DOHH2 (cell line): Measurements from ENCODE around the gene IQSEC1.

Experiments used
- H3F3A ChIP-seq: fragments of 200-600 bp; sonication (generic), shearing (Covaris generic); 2 replicates; pipeline ENCODE4 v1.6.0; 2016; ENCODE audit warnings: antibody characterized with exemption, mild to moderate bottlenecking; ENCODE audit not compliant: control insufficient read depth, insufficient read depth
- H3K27ac ChIP-seq: fragments of 200-600 bp; sonication (generic); 2 replicates; pipeline ENCODE4 v1.5.1; 2014; ENCODE audit warnings: low read depth, mild to moderate bottlenecking, low read length, moderate library complexity
- H3K27me3 ChIP-seq: fragments of 200-600 bp; sonication (generic); 2 replicates; pipeline ENCODE4 v1.6.1; 2014; ENCODE audit warnings: mild to moderate bottlenecking, low read length, mixed read lengths; ENCODE audit not compliant: control insufficient read depth
- H3K36me3 ChIP-seq: fragments of 200-600 bp; sonication (generic); 2 replicates; pipeline ENCODE4 v1.6.1; 2014; ENCODE audit warnings: mild to moderate bottlenecking, low read length, moderate library complexity, mixed read lengths; ENCODE audit not compliant: control insufficient read depth
- H3K4me1 ChIP-seq: fragments of 200-600 bp; sonication (generic); 2 replicates; pipeline ENCODE4 v1.6.1; 2014; ENCODE audit warnings: mild to moderate bottlenecking, low read length, mixed read lengths; ENCODE audit not compliant: control insufficient read depth
- H3K4me2 ChIP-seq: fragments of 200-600 bp; sonication (generic); 2 replicates; pipeline ENCODE4 v1.6.0; 2014; ENCODE audit warnings: mild to moderate bottlenecking, low read length, moderate library complexity
- H3K4me3 ChIP-seq: fragments of 200-600 bp; sonication (generic); 2 replicates; pipeline ENCODE4 v1.5.1; 2014; ENCODE audit warnings: mild to moderate bottlenecking, low read length, mixed read lengths
- H3K79me2 ChIP-seq: fragments of 200-600 bp; sonication (generic); 2 replicates; pipeline ENCODE4 v1.6.1; 2014; ENCODE audit warnings: mild to moderate bottlenecking, low read length, mixed read lengths; ENCODE audit not compliant: control insufficient read depth
- H3K9me2 ChIP-seq: fragments of 200-600 bp; sonication (generic); replicated peaks from 2 replicates; pipeline ENCODE4 v1.6.1; 2014; ENCODE audit warnings: mild to moderate bottlenecking, low read length, mixed read lengths; ENCODE audit not compliant: control insufficient read depth
- H3K9me3 ChIP-seq: fragments of 200-600 bp; sonication (generic); 2 replicates; pipeline ENCODE4 v1.6.1; 2014; ENCODE audit warnings: antibody characterized with exemption, low read length, mixed read lengths; ENCODE audit not compliant: control insufficient read depth, insufficient read depth
- H4K20me1 ChIP-seq: fragments of 200-600 bp; sonication (generic); 2 replicates; pipeline ENCODE4 v1.6.0; 2014; ENCODE audit warnings: low read depth, mild to moderate bottlenecking, antibody characterized with exemption, low read length, moderate library complexity; ENCODE audit not compliant: control insufficient read depth, insufficient read depth
- EZH2phosphoT487 ChIP-seq: fragments of 200-600 bp; sonication (generic); IDR thresholded peaks from 2 replicates; pipeline ENCODE4 v1.6.1; 2017; ENCODE audit warnings: borderline replicate concordance, mild to moderate bottlenecking, antibody characterized with exemption, low read length, moderate library complexity, mixed read lengths
- TF ChIP-seq, protein P1 (sequence below): fragments of 200-600 bp; sonication (generic); IDR thresholded peaks from one replicate; pipeline ENCODE4 v1.5.1; 2014; ENCODE audit warnings: antibody characterized with exemption, mild to moderate bottlenecking, low read depth, low read length; ENCODE audit not compliant: poor library complexity, severe bottlenecking

Gene IQSEC1

DNA sequence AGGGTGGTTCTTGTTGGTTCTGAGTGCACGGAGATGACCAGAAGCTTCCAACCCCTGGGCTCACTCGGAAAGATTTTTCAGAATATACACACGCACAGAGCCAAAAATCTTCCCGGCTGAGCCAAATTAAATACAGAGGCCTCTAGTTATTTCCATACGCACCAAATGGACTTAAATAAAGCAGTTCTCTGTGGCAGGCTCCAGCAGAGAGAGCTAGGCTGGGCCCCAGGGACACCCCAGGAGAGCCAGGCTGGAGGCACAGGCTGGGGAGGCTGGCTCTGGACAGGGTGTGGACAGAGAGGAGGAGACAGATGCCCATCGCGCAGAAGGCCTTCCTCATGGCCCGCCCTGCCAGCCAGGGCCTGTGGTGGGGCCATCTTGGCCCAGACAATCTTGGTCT lies 115.9 kb downstream of the IQSEC1 start:
- Histone ChIP-seq H3K27me3 (peaks cover 20% of the 10 kb centered on the region), H3K4me2 (no peak overlapping the region), H3K27ac (no peak overlapping the region), H3K79me2 (no peaks in the 10 kb centered on the region), H3K9me2 (no peaks in the 10 kb centered on the region), H3F3A (no peaks in the 10 kb centered on the region), H3K36me3 (no peaks in the 10 kb centered on the region), H4K20me1 (no peaks in the 10 kb centered on the region), H3K9me3 (no peaks in the 10 kb centered on the region), H3K4me1 (peaks cover 11% of the 10 kb centered on the region), H3K4me3 (no peak overlapping the region)
- no peak for TF ChIP-seq EZH2phosphoT487
- TF ChIP-seq, protein P1, sequence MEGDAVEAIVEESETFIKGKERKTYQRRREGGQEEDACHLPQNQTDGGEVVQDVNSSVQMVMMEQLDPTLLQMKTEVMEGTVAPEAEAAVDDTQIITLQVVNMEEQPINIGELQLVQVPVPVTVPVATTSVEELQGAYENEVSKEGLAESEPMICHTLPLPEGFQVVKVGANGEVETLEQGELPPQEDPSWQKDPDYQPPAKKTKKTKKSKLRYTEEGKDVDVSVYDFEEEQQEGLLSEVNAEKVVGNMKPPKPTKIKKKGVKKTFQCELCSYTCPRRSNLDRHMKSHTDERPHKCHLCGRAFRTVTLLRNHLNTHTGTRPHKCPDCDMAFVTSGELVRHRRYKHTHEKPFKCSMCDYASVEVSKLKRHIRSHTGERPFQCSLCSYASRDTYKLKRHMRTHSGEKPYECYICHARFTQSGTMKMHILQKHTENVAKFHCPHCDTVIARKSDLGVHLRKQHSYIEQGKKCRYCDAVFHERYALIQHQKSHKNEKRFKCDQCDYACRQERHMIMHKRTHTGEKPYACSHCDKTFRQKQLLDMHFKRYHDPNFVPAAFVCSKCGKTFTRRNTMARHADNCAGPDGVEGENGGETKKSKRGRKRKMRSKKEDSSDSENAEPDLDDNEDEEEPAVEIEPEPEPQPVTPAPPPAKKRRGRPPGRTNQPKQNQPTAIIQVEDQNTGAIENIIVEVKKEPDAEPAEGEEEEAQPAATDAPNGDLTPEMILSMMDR = no peak

DNA sequence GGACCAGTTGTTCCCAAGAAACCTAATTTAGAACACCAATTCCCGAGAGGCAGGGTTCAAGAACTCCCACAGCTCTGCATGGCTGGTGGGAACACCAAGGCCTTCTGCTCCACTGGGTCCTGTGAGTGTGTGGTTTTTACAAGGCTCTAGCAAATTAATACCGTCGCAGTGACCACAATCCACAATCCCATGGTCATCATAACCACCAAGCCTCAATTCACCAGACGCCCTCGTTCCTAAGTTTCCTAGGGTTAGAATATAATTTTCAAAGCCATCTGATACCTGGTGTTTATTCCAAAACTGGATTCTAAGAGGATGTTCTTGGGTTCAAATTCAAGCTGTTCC lies 116.9 kb downstream of the IQSEC1 start:
- Histone ChIP-seq H3K4me2 (no peak overlapping the region), H3K36me3 (no peaks in the 10 kb centered on the region), H3F3A (no peaks in the 10 kb centered on the region), H3K4me1 (peaks cover 11% of the 10 kb centered on the region), H3K79me2 (no peaks in the 10 kb centered on the region), H3K9me3 (no peaks in the 10 kb centered on the region), H4K20me1 (no peaks in the 10 kb centered on the region), H3K4me3 (no peak overlapping the region), H3K27ac (no peak overlapping the region), H3K9me2 (no peaks in the 10 kb centered on the region), H3K27me3 (peaks cover 14% of the 10 kb centered on the region)
- TF ChIP-seq, protein P1 = no peak
- TF ChIP-seq EZH2phosphoT487 = no peak

DNA sequence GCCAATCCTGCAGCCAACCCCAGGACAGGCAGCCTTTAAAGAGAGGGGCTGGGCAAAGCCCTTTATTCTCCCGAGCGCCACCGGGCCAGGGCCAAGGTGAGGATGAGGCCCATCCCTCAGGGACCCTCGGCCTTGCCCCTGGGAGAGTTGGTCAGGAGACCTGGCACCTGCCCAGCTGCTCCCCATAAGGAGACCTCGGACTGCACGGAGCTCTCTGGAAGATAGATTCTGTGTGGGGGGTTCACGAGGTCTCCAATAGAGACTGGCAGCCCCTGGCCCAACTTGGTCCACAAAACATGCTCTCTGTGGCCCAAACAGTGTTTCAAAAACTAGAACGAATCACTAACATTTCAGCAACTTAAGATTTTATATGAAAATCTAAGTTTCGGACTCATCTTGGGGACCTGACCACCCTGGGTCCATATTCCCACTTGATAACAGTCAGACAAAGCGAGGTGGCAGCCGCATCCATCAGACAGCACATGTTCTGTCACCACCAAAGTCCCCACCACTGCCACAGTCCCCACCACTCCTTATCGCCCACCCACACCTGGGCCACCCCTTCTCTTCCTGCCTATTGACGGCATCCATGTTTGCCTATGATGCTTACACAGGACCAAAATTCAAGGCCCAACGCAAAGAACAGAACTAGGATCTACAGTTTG lies 117.4 kb downstream of the IQSEC1 start:
- no peak overlapping the region for H3K4me2 ChIP-seq
- peaks cover 11% of the 10 kb centered on the region for H3K4me1 ChIP-seq
- H4K20me1 ChIP-seq = no peaks in the 10 kb centered on the region
- no peaks in the 10 kb centered on the region for H3K9me3 ChIP-seq
- H3K4me3 ChIP-seq = no peak overlapping the region
- H3K36me3 ChIP-seq = no peaks in the 10 kb centered on the region
- H3K27me3 ChIP-seq = peaks cover 13% of the 10 kb centered on the region; the same call in 1 of the 2 replicates
- no peak overlapping the region for H3K27ac ChIP-seq
- no peaks in the 10 kb centered on the region for H3F3A ChIP-seq
- no peaks in the 10 kb centered on the region for H3K9me2 ChIP-seq
- no peaks in the 10 kb centered on the region for H3K79me2 ChIP-seq
- TF ChIP-seq, protein P1 = no peak
- TF ChIP-seq EZH2phosphoT487 = no peak
